K562 (cell line): ENCODE data around the gene CMTM5. TPM values are rescaled to one million over a fixed set of nuclear protein-coding genes. Genes with fewer than 3 reads are reported as not detected.
A peak's percentile ranks its signal among the peaks of the same experiment; 100 is the strongest.

Experiments
- ATAC-seq: fragments of 200-7000 bp; cut with Tn5 transposase; 3 replicates; pipeline ENCODE4 v1.9.1; 2020; ENCODE audit warnings: moderate library complexity
- BruUV-seq: library from RNA; stranded (reverse); fragments of 400-500 nt; replicated peaks from 2 replicates; lab custom pipeline; 2021; lab: Mats Ljungman, UMichigan
- CTCF ChIA-PET: fragments of 300-600 bp; formaldehyde crosslinking; extraction: SDS; loops from one replicate; lab custom pipeline; 2021; ENCODE audit warnings: low intra/inter-chr PET ratio; lab: Yijun Ruan, JAX
- POLR2A ChIA-PET: fragments of 300-600, 350-650 bp; sonication (Branson Sonifier 250); formaldehyde crosslinking; extraction: SDS; loops from one replicate; lab custom pipeline; 2021; ENCODE audit warnings: antibody characterized with exemption, inconsistent platforms; lab: Yijun Ruan, JAX
- DNase-seq, 4 experiments: peaks; one replicate each; pipeline versions ENCODE4 v3.0.0 to v3.0.0-alpha.2; 2011 to 2018; ENCODE audit warnings: low spot score in 3 of 4, mixed read lengths in 3 of 4; ENCODE audit errors: extremely low read depth in 1 of 4
- FAIRE-seq: peaks from 2 replicates; lab custom pipeline; 2011; peaks lifted over from hg19 to GRCh38; lab: Jason Lieb, UNC
- H2AFZ ChIP-seq: 2 replicates; pipeline ENCODE4 v1.6.0; 2011; ENCODE audit warnings: low read depth, low read length, control low read depth, inconsistent platforms
- H3K27ac ChIP-seq: fragments of 200-600 bp; 3 replicates; pipeline ENCODE4 v1.8.0; 2011; ENCODE audit warnings: low read depth, mild to moderate bottlenecking, control low read depth, inconsistent platforms, low read length, moderate library complexity, mixed read lengths; ENCODE audit errors: extremely low read depth
- H3K27me3 ChIP-seq, 2 experiments: fragments of 300-600 bp in 1 of 2; 2 replicates in 1 of 2; 3 replicates in 1 of 2; pipeline versions ENCODE4 v1.6.0 to v1.8.0; 2011; ENCODE audit warnings: inconsistent platforms in 2 of 2, low read length in 2 of 2, mild to moderate bottlenecking in 1 of 2, mixed read lengths in 1 of 2, moderate library complexity in 1 of 2; ENCODE audit not compliant: control insufficient read depth in 2 of 2, insufficient read depth in 2 of 2
- H3K36me3 ChIP-seq: fragments of 300-600 bp; 3 replicates; pipeline ENCODE4 v1.8.0; 2011; ENCODE audit warnings: mild to moderate bottlenecking, low read length, inconsistent platforms; ENCODE audit not compliant: control insufficient read depth, insufficient read depth
- H3K4me1 ChIP-seq, 2 experiments: fragments of 200-600 bp in 1 of 2; replicated peaks in 1 of 2; 2 replicates in 1 of 2; 3 replicates in 1 of 2; pipeline versions ENCODE4 v1.5.1 to v1.8.0; 2011; ENCODE audit warnings: inconsistent platforms in 2 of 2, low read length in 2 of 2, mild to moderate bottlenecking in 1 of 2, mixed read lengths in 1 of 2, moderate library complexity in 1 of 2; ENCODE audit not compliant: control insufficient read depth in 2 of 2, insufficient read depth in 2 of 2
- H3K4me2 ChIP-seq: 2 replicates; pipeline ENCODE4 v1.6.1; 2011; ENCODE audit warnings: low read length, control low read depth, inconsistent platforms, mixed read lengths; ENCODE audit not compliant: insufficient read depth
- H3K4me3 ChIP-seq: fragments of 200-600 bp; sonication (generic), shearing (Covaris generic); 2 replicates; pipeline ENCODE4 v1.5.1; 2016; ENCODE audit warnings: control low read depth, inconsistent platforms
- H3K79me2 ChIP-seq: fragments of 200-600 bp; 3 replicates; pipeline ENCODE4 v1.8.0; 2011; ENCODE audit warnings: low read length, inconsistent platforms; ENCODE audit not compliant: control insufficient read depth, insufficient read depth
- H3K9ac ChIP-seq, 2 experiments: 2 replicates each; pipeline versions ENCODE4 v1.6.0 to v1.6.1; 2011; ENCODE audit warnings: low read depth in 2 of 2, low read length in 2 of 2, control low read depth in 1 of 2, inconsistent platforms in 1 of 2, mild to moderate bottlenecking in 1 of 2, mixed read lengths in 1 of 2; ENCODE audit not compliant: insufficient read depth in 1 of 2
- H3K9me1 ChIP-seq: one replicate; pipeline ENCODE4 v1.6.0; 2011; ENCODE audit warnings: inconsistent platforms, mild to moderate bottlenecking, low read length, moderate library complexity; ENCODE audit not compliant: control insufficient read depth, insufficient read depth
- H3K9me3 ChIP-seq: replicated peaks from 2 replicates; pipeline ENCODE4 v1.5.1; 2011; ENCODE audit warnings: low read depth, low read length, inconsistent platforms; ENCODE audit not compliant: control insufficient read depth, insufficient read depth
- H4K20me1 ChIP-seq: replicated peaks from 2 replicates; pipeline ENCODE4 v1.6.1; 2011; ENCODE audit warnings: low read length, inconsistent platforms, mixed read lengths; ENCODE audit not compliant: control insufficient read depth, insufficient read depth
- ARNT ChIP-seq, 2 experiments: fragments of 450-650 bp; IDR thresholded peaks; 2 replicates each; pipeline ENCODE4 v1.6.1; 2016; ENCODE audit warnings: mild to moderate bottlenecking in 1 of 2
- CBX1 ChIP-seq: sonication (generic); IDR thresholded peaks from 2 replicates; pipeline ENCODE4 v1.6.1; 2016; ENCODE audit warnings: antibody characterized with exemption, low read depth, mild to moderate bottlenecking
- HCFC1 ChIP-seq: IDR thresholded peaks from 2 replicates; pipeline ENCODE4 v1.6.1; 2012; ENCODE audit warnings: low read depth, low read length, improper control_type of control experiment
- IRF1 ChIP-seq: sonication (generic); formaldehyde crosslinking; IDR thresholded peaks from 2 replicates; pipeline ENCODE4 v1.8.0; 2022; ENCODE audit warnings: missing genetic modification reagents, mild to moderate bottlenecking, borderline replicate concordance
- MAFK ChIP-seq: IDR thresholded peaks from 2 replicates; pipeline ENCODE4 v1.6.1; 2011; ENCODE audit warnings: low read length, improper control_type of control experiment
- NR2C1 ChIP-seq, 2 experiments: fragments of 450-650 bp; IDR thresholded peaks; 2 replicates each; pipeline ENCODE4 v1.6.1; 2017; ENCODE audit warnings: mild to moderate bottlenecking in 2 of 2, antibody characterized with exemption in 1 of 2, inconsistent platforms in 1 of 2, missing compliant biosample characterization in 1 of 2, missing genetic modification characterization in 1 of 2
- NR2C2 ChIP-seq, 2 experiments: fragments of 200-800 bp in 1 of 2; sonication (Bioruptor generic) in 1 of 2; sonication (generic) in 1 of 2; formaldehyde crosslinking in 1 of 2; IDR thresholded peaks; 2 replicates each; pipeline versions ENCODE4 v1.6.1 to v1.8.0; 2016 to 2022; ENCODE audit warnings: mild to moderate bottlenecking in 1 of 2, missing compliant biosample characterization in 1 of 2, missing genetic modification characterization in 1 of 2, missing genetic modification reagents in 1 of 2
- THRAP3 ChIP-seq: fragments of 450-650 bp; IDR thresholded peaks from 2 replicates; pipeline ENCODE4 v1.6.1; 2016; ENCODE audit warnings: mild to moderate bottlenecking, inconsistent platforms, borderline replicate concordance
- ZNF384 ChIP-seq: IDR thresholded peaks from 2 replicates; pipeline ENCODE4 v1.6.1; 2012; ENCODE audit warnings: low read depth, low read length, improper control_type of control experiment
- ZSCAN29 ChIP-seq: fragments of 450-650 bp; IDR thresholded peaks from 2 replicates; pipeline ENCODE4 v1.6.1; 2017
- WGBS: fragments of 100-300 bp; shearing (Covaris generic); methylation state at CpG from one replicate; pipeline ENCODE4 v1.1.6; 2016; ENCODE audit warnings: low coverage, mixed read lengths; ENCODE audit not compliant: insufficient coverage; ENCODE audit errors: missing lambda C conversion rate; 5-methylcytosine and 5-hydroxymethylcytosine counted together
- in situ Hi-C: fragments of 300-500 bp; cut with MboI; formaldehyde crosslinking; loops from 4 replicates; pipeline ENCODE4 v1.15.0; 2018; ENCODE audit warnings: inconsistent platforms, mixed read lengths
- intact Hi-C: fragments of 100-400 bp; cut with micrococcal nuclease; formaldehyde crosslinking; loops from 2 replicates; pipeline ENCODE4 v1.14.2; 2022
- polyA plus RNA-seq, 8 experiments: library from polyadenylated mRNA; depleted of rRNA in 4 of 8; stranded (reverse) in 5 of 8; unstranded in 3 of 8; fragments of >200 nt; fragmentation: Nextera tagmentation in 2 of 8; fragmentation: Illumina TruSeq in 1 of 8; extraction: Ambion mirVana in 2 of 8; extraction: Trizol in 1 of 8; gene quantifications; 2 replicates each; pipeline versions ENCODE4 v1.2.1 to v1.2.3, GENCODE V29; 2011 to 2014; ENCODE audit warnings: inconsistent platforms in 1 of 8, missing spikeins in 1 of 8
- total RNA-seq, 7 experiments: library from RNA; depleted of rRNA in 6 of 7; stranded (reverse); fragments of >200 nt in 6 of 7; fragmentation: Illumina TruSeq in 2 of 7; extraction: Trizol in 2 of 7; gene quantifications; 2 replicates each; pipeline versions ENCODE4 v1.2.1 to v1.2.3, GENCODE V29; 2011 to 2021; ENCODE audit warnings: low replicate concordance in 1 of 7

Gene CMTM5
- total and polyA plus RNA-seq, 9 of the 15 experiments (the other 6 are each of a cell fraction or from before 2014, with no cell fraction given): 0.21 TPM; not detected in 8

- peaks cover 19 to 59% of the 10 kb centered on the region in 2 experiments; a peak in 4 of 5 replicates for H3K27me3 ChIP-seq
- intact Hi-C loops: no loop called here
- BruUV-seq: no TSS peak
Observed at GRCh38 chr14:23421594-23421993, 44.7 kb downstream of the CMTM5 start.

GRCh38 chr14:23423657-23424056, 46.8 kb downstream of the CMTM5 start:
- no peak for FAIRE-seq
- no TSS peak for BruUV-seq

More at GRCh38 chr14:23421594-23421993, 44.7 kb downstream of the CMTM5 start:
- no peaks in the 10 kb centered on the region for H3K9me1 ChIP-seq
- no peak overlapping the region for H3K4me2 ChIP-seq
- H2AFZ ChIP-seq: no peak overlapping the region
- CTCF ChIA-PET: no interaction called here
- H3K9me3 ChIP-seq: no peaks in the 10 kb centered on the region
- H3K79me2 ChIP-seq: no peaks in the 10 kb centered on the region
- H3K9ac ChIP-seq: no peak overlapping the region
- no peak for FAIRE-seq
- in situ Hi-C loops: no loop called here
- H4K20me1 ChIP-seq: no peaks in the 10 kb centered on the region
- no peaks in the 10 kb centered on the region; a peak in 1 of 5 replicates for H3K4me1 ChIP-seq
- no peaks in the 10 kb centered on the region for H3K36me3 ChIP-seq
- no peak overlapping the region for H3K4me3 ChIP-seq
- POLR2A ChIA-PET: no interaction called here
- no peak for DNase-seq
- ATAC-seq: no peak
- TF ChIP-seq ARNT (IDR thresholded peaks at IDR 0.05): no peak
- no peak for TF ChIP-seq IRF1
- TF ChIP-seq HCFC1: no peak
- no peak for TF ChIP-seq ZNF384
- no peak for TF ChIP-seq THRAP3
- no peak for TF ChIP-seq CBX1
- TF ChIP-seq, all 486 proteins: peak for 0
- no peak overlapping the region for H3K27ac ChIP-seq

More at GRCh38 chr14:23423657-23424056, 46.8 kb downstream of the CMTM5 start:
- CTCF ChIA-PET: no interaction called here
- no peak overlapping the region for H3K4me2 ChIP-seq
- no peaks in the 10 kb centered on the region for H4K20me1 ChIP-seq
- POLR2A ChIA-PET: interaction anchor here (0.6 to 1.0 kb wide), 3 partner anchors 12 to 43 kb away, joined by 3 to 4 read pairs (median 3); partner anchors contain the start of gene MYH7
- intact Hi-C loops: no loop called here
- TF ChIP-seq NR2C2 (CRISPR knock-in tag; IDR thresholded peaks at IDR 0.05) (no peak), NR2C2 (tag; IDR thresholded peaks at IDR 0.05) (peak; percentile 25; the same call in 1 of the 2 replicates), NR2C1 (IDR thresholded peaks at IDR 0.05) (peak; percentile 65), NR2C1 (tag; IDR thresholded peaks at IDR 0.05) (0 out of 2 replicates have a peak, but pooled peaks have one; percentile 47), ZSCAN29 (no peak), MAFK (no peak)
- H3K36me3 ChIP-seq: no peaks in the 10 kb centered on the region
- no peaks in the 10 kb centered on the region for H3K79me2 ChIP-seq
- H3K9ac ChIP-seq: no peak overlapping the region
- H3K4me3 ChIP-seq: no peak overlapping the region
- H3K27me3 ChIP-seq: peaks cover 6 to 53% of the 10 kb centered on the region in 2 experiments; a peak in 4 of 5 replicates
- H2AFZ ChIP-seq: no peak overlapping the region
- H3K9me3 ChIP-seq: no peaks in the 10 kb centered on the region
- H3K27ac ChIP-seq: no peak overlapping the region
- in situ Hi-C loops: no loop called here
- WGBS: 52% methylated on average over 3 of the region's 6 CpGs
- no peaks in the 10 kb centered on the region; a peak in 1 of 5 replicates for H3K4me1 ChIP-seq
- ATAC-seq: no peak
- no peaks in the 10 kb centered on the region for H3K9me1 ChIP-seq
- DNase-seq: no peak
